Adrenal gland (tissue), 12 donors: ENCODE data around the gene OR56B1. TPM values are rescaled to one million over a fixed set of nuclear protein-coding genes. Genes with fewer than 3 reads are reported as not detected.

ENCODE experiments used
- DNase-seq, 7 donors: peaks; one replicate each; pipeline ENCODE4 v3.0.0-alpha.2; 2019 to 2020
- H3K27ac ChIP-seq, 5 donors: fragments of 200-600 bp; sonication (generic) in 4 of 5; 1 replicate in 3 of 5; 2 replicates in 2 of 5; pipeline versions ENCODE4 v1.5.1 to v1.8.0; 2016 to 2020; ENCODE audit warnings: mild to moderate bottlenecking in 1 of 5
- H3K27me3 ChIP-seq: fragments of 200-600 bp; 2 replicates; pipeline ENCODE4 v1.8.0; 2021
- H3K36me3 ChIP-seq, 2 donors: fragments of 200-600 bp; replicated peaks in 1 of 2; 1 replicate in 1 of 2; 2 replicates in 1 of 2; pipeline versions ENCODE4 v1.5.1 to v1.8.0; 2018 to 2022
- H3K4me1 ChIP-seq, 2 donors: fragments of 200-600 bp; replicated peaks in 1 of 2; 1 replicate in 1 of 2; 2 replicates in 1 of 2; pipeline versions ENCODE4 v1.5.1 to v1.8.0; 2018 to 2021
- H3K4me3 ChIP-seq, 4 donors: fragments of 200-600 bp; sonication (generic) in 3 of 4; one replicate each; pipeline ENCODE4 v1.5.1; 2016 to 2018
- H3K9me3 ChIP-seq, 3 donors: fragments of 200-600 bp; sonication (generic) in 1 of 3; replicated peaks in 1 of 3; 1 replicate in 2 of 3; 2 replicates in 1 of 3; pipeline versions ENCODE4 v1.5.1 to v1.8.0; 2016 to 2021
- CTCF ChIP-seq, 6 experiments: fragments of 450-650 bp in 4 of 6; fragments of 200-600 bp in 2 of 6; sonication (generic) in 1 of 6; IDR thresholded peaks; 1 replicate in 5 of 6; 2 replicates in 1 of 6; pipeline versions ENCODE4 v1.5.1 to v1.8.0; 2016 to 2021; ENCODE audit warnings: antibody characterized with exemption in 6 of 6, mild to moderate bottlenecking in 2 of 6, moderate library complexity in 1 of 6
- POLR2A ChIP-seq, 2 donors: fragments of 450-650 bp; IDR thresholded peaks; one replicate each; pipeline ENCODE4 v1.6.1; 2017; ENCODE audit warnings: antibody characterized with exemption in 2 of 2, mild to moderate bottlenecking in 2 of 2, moderate library complexity in 1 of 2
- WGBS, 4 donors: extraction: QIAGEN DNeasy Blood & Tissue Kit in 2 of 4; methylation state at CpG; one replicate each; pipeline versions ENCODE4 v1.1.5 to v1.1.7; 2013 to 2017; 5-methylcytosine and 5-hydroxymethylcytosine counted together
- intact Hi-C, 2 donors: fragments of 100-400 bp; cut with DNase I; formaldehyde crosslinking; loops; one replicate each; pipeline versions ENCODE4 v1.14.1 to v1.15.0; 2022 to 2023
- polyA plus RNA-seq, 3 donors: library from polyadenylated mRNA; stranded (reverse); fragments of 200-250 nt in 2 of 3; fragments of 350-450 nt in 1 of 3; fragmentation: Illumina TruSeq in 1 of 3; extraction: RNeasy Lipid Tissue Mini Kit (QIAGEN cat#74804) in 1 of 3; gene quantifications; one replicate each; pipeline ENCODE4 v1.2.3, GENCODE V29; 2013 to 2014
- total RNA-seq, 9 donors: library from RNA; depleted of rRNA in 4 of 9; stranded (reverse); fragments of >200 nt in 4 of 9; fragments of 120-200 nt in 1 of 9; fragmentation: NEBNext Ultra II Directional in 1 of 9; extraction: Animal tissue kit (Norgen Biotek cat#: 25700) in 1 of 9; gene quantifications; one replicate each; pipeline versions ENCODE4 v1.1.0 to v1.2.4, GENCODE V29; 2013 to 2023
- donor health status: healthy with polysubstance abuse.
- donor health status: Bipolar disorder and iron deficiency.
- donor health status: DM: yes; HTN: yes; CAD: no.
- donor health status: DM: no; HTN: no; CAD: no.
- donor health status: DM: no; HTN: no; CAD: no.
- donor health status: DM: yes; HTN: yes; CAD: no.

OR56B1 gene
- total and polyA plus RNA-seq, 12 donors: not detected

GRCh38 chr11:5695580-5695979, 40.7 kb upstream of the OR56B1 start:
- no peak for DNase-seq
- H3K4me1 ChIP-seq: peaks cover 0 to 6% of the 10 kb centered on the region in 2 donors
- H3K27ac ChIP-seq: no peak overlapping the region
- no peak overlapping the region for H3K4me3 ChIP-seq
- H3K36me3 ChIP-seq: peaks cover 0 to 4% of the 10 kb centered on the region in 2 donors
- TF ChIP-seq POLR2A (IDR thresholded peaks at IDR 0.05) (no peak), CTCF (IDR thresholded peaks at IDR 0.05) (no peak)
- intact Hi-C loops: no loop called here
- WGBS, 4 donors: 67 to 77% (median 73%) methylated on average over 1 of the region's 1 CpG
- H3K9me3 ChIP-seq: no peaks in the 10 kb centered on the region
- H3K27me3 ChIP-seq: no peaks in the 10 kb centered on the region

- peaks cover 0 to 4% of the 10 kb centered on the region in 2 donors for H3K36me3 ChIP-seq
- no peak overlapping the region for H3K27ac ChIP-seq
- peaks cover 0 to 6% of the 10 kb centered on the region in 2 donors for H3K4me1 ChIP-seq
- H3K4me3 ChIP-seq: no peak overlapping the region
- intact Hi-C loops: no loop called here
- H3K9me3 ChIP-seq: no peaks in the 10 kb centered on the region
- 33 to 59% (median 36%) methylated on average over 2 of the region's 2 CpGs for WGBS, 4 donors
- TF ChIP-seq CTCF (IDR thresholded peaks at IDR 0.05): no peak
- TF ChIP-seq POLR2A (IDR thresholded peaks at IDR 0.05): no peak
- DNase-seq: no peak
- no peaks in the 10 kb centered on the region for H3K27me3 ChIP-seq
These were observed 40.0 kb upstream of the OR56B1 start for GRCh38 chr11:5696210-5696609.

GRCh38 chr11:5698281-5698680, 38.0 kb upstream of the OR56B1 start:
- H3K36me3 ChIP-seq: peaks cover 0 to 4% of the 10 kb centered on the region in 2 donors
- no peak overlapping the region for H3K4me3 ChIP-seq
- H3K27ac ChIP-seq: no peak overlapping the region
- H3K9me3 ChIP-seq: no peaks in the 10 kb centered on the region
- DNase-seq: no peak
- intact Hi-C loops: no loop called here
- TF ChIP-seq POLR2A (IDR thresholded peaks at IDR 0.05) (no peak), CTCF (IDR thresholded peaks at IDR 0.05) (no peak)
- peaks cover 0 to 6% of the 10 kb centered on the region in 2 donors for H3K4me1 ChIP-seq
- WGBS, 4 donors: 90 to 94% (median 92%) methylated on average over 7 of the region's 7 CpGs
- H3K27me3 ChIP-seq: no peaks in the 10 kb centered on the region

GRCh38 chr11:5700421-5701054, 35.7 kb upstream of the OR56B1 start:
- no peak overlapping the region for H3K4me3 ChIP-seq
- WGBS, 4 donors: 74 to 88% (median 77%) methylated on average over 10 of the region's 10 CpGs
- H3K27ac ChIP-seq: no peak overlapping the region
- H3K27me3 ChIP-seq: no peaks in the 10 kb centered on the region
- DNase-seq: no peak
- H3K9me3 ChIP-seq: no peaks in the 10 kb centered on the region
- no peak for TF ChIP-seq POLR2A (IDR thresholded peaks at IDR 0.05)
- no peak for TF ChIP-seq CTCF (IDR thresholded peaks at IDR 0.05)
- intact Hi-C loops: no loop called here
- H3K4me1 ChIP-seq: no peaks in the 10 kb centered on the region
- peaks cover 0 to 4% of the 10 kb centered on the region in 2 donors for H3K36me3 ChIP-seq
